ENCODE data around the gene TRIM17.

The TRIM17 gene

DNA sequence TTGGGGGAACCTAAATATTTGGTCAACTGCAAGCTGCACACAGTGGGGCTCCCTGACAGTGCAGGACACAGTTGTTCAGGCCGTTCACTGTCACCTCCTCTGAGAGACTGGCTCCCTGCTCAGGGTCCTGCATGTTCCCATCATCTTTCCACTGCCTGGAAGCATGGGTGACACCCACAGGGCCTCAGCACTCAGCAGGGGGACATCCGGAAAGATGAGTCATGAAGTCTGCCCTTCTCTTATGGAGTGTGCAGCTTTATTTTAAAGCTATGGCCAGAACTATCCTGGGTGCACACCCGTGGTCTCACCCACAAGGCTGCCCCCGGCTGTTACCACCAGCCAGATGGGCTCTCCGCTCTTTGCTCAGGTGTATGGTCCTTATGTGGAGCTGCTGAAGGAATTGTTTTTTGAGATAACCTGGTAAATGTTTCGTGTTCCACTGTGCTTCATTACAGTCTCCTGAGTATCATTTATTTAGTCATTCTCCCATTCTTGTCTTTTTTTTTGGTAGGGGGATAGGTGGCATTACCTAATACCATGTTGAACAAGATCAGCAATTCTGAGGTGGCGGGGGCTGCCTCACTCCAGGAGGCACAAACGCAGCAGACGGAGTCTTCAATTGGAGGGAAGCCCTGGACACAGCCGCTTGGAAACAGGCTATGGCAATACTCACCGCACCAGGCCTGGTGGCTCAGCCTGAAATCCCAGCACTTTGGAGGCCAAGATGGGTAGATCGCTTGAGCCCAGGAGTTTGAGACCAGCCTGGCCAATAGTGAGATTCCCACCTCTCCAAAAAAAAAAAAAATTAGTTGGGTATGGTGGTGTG lies 24.3 kb downstream of the TRIM17 start:
- H3K27me3 ChIP-seq (ENCODE audit: insufficient read depth, low read length, poor library complexity, severe bottlenecking) = no peaks in the 10 kb centered on the region
- no peak overlapping the region for H3K4me2 ChIP-seq (ENCODE audit: low read depth, low read length, poor library complexity, severe bottlenecking)
- peaks cover 44% of the 10 kb centered on the region; the same call in 1 of the 2 replicates for H3K36me3 ChIP-seq (ENCODE audit: insufficient read depth, low read length)
- TF ChIP-seq, protein P1, sequence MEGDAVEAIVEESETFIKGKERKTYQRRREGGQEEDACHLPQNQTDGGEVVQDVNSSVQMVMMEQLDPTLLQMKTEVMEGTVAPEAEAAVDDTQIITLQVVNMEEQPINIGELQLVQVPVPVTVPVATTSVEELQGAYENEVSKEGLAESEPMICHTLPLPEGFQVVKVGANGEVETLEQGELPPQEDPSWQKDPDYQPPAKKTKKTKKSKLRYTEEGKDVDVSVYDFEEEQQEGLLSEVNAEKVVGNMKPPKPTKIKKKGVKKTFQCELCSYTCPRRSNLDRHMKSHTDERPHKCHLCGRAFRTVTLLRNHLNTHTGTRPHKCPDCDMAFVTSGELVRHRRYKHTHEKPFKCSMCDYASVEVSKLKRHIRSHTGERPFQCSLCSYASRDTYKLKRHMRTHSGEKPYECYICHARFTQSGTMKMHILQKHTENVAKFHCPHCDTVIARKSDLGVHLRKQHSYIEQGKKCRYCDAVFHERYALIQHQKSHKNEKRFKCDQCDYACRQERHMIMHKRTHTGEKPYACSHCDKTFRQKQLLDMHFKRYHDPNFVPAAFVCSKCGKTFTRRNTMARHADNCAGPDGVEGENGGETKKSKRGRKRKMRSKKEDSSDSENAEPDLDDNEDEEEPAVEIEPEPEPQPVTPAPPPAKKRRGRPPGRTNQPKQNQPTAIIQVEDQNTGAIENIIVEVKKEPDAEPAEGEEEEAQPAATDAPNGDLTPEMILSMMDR (conservative IDR thresholded peaks at IDR 0.05; ENCODE audit: low read length) = no peak
- no peak for TF ChIP-seq EZH2phosphoT487 (IDR thresholded peaks at IDR 0.05; ENCODE audit: borderline replicate concordance)
- H3K9me2 ChIP-seq (replicated peaks; ENCODE audit: low read depth, low read length) = no peaks in the 10 kb centered on the region
- H3K4me1 ChIP-seq (ENCODE audit: insufficient read depth, low read length, poor library complexity, severe bottlenecking) = no peaks in the 10 kb centered on the region
- H4K20me1 ChIP-seq (ENCODE audit: insufficient read depth, low read length, poor library complexity, severe bottlenecking) = peaks cover 15% of the 10 kb centered on the region
- no peaks in the 10 kb centered on the region for H3F3A ChIP-seq (ENCODE audit: low read depth)
- no peaks in the 10 kb centered on the region for H3K79me2 ChIP-seq (ENCODE audit: insufficient read depth, low read length)
- no peaks in the 10 kb centered on the region for H3K9me3 ChIP-seq (ENCODE audit: insufficient read depth, low read depth, low read length)
- H2AFZ ChIP-seq (ENCODE audit: low read length) = no peak overlapping the region
- H3K9ac ChIP-seq (ENCODE audit: low read depth, low read length, poor library complexity, severe bottlenecking) = no peak overlapping the region
- H3K4me3 ChIP-seq (ENCODE audit: low read length, poor library complexity, severe bottlenecking) = no peak overlapping the region

DNA sequence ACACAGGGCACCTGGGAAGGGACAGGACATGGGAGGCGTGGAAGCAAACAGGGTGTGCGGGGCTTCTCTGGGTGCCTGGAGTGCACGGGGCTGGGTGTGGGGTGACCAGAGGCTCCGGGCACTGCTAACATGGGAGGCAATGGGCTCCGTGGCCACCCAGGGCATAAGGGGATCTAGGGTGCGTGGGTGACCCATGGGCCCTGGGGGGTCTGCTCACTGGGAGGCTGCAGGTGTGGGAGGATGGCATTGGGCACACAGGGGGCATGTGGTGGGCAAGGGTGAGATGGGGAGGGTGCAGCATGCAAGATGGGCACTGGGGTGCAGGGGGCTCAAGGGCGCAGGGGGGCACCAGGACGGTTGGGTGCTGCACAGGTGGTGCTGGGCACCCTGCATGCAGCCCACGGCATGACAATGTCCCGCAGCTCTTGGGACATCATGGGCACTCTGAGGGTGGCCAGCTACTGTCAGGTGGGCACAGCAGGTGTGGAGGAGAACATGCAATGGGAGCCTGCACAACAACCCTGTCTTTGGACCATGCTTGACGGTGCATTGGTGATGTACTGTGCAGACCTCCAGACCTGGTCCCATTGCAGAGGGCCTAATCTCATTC lies 25.1 kb downstream of the TRIM17 start:
- Histone ChIP-seq H3K9me2 (replicated peaks; ENCODE audit: low read depth, low read length) (no peaks in the 10 kb centered on the region), H2AFZ (ENCODE audit: low read length) (no peak overlapping the region), H3K4me3 (ENCODE audit: low read length, poor library complexity, severe bottlenecking) (no peak overlapping the region), H3K27me3 (ENCODE audit: insufficient read depth, low read length, poor library complexity, severe bottlenecking) (no peaks in the 10 kb centered on the region), H3K9me3 (ENCODE audit: insufficient read depth, low read depth, low read length) (no peaks in the 10 kb centered on the region), H3K36me3 (ENCODE audit: insufficient read depth, low read length) (peaks cover 36% of the 10 kb centered on the region; the same call in 1 of the 2 replicates), H3F3A (ENCODE audit: low read depth) (no peaks in the 10 kb centered on the region), H4K20me1 (ENCODE audit: insufficient read depth, low read length, poor library complexity, severe bottlenecking) (peaks cover 8% of the 10 kb centered on the region), H3K4me1 (ENCODE audit: insufficient read depth, low read length, poor library complexity, severe bottlenecking) (no peaks in the 10 kb centered on the region), H3K4me2 (ENCODE audit: low read depth, low read length, poor library complexity, severe bottlenecking) (no peak overlapping the region), H3K9ac (ENCODE audit: low read depth, low read length, poor library complexity, severe bottlenecking) (no peak overlapping the region), H3K79me2 (ENCODE audit: insufficient read depth, low read length) (no peaks in the 10 kb centered on the region)
- TF ChIP-seq, protein P1 (conservative IDR thresholded peaks at IDR 0.05; ENCODE audit: low read length) = no peak
- no peak for TF ChIP-seq EZH2phosphoT487 (IDR thresholded peaks at IDR 0.05; ENCODE audit: borderline replicate concordance)

DNA sequence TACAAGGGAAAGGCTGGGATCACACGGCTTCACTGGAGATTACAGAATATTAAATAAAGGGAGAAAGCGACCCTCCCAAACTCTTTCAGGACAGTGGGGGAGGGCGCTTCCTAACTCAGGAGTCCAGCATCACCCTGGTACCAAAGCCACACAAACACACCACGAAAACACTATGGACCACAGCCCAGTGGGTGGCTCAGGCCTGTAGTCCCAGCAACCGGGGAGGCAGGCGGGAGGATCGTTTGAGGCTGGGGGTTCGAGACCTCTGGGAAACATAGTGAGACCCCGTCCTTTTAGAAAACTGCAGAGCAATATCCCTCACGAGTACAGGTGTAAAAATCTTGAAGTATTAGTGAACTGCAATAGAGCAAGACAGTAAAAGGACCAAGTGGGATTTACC lies 26.0 kb downstream of the TRIM17 start:
- Histone ChIP-seq H3K9me2 (replicated peaks; ENCODE audit: low read depth, low read length) (no peaks in the 10 kb centered on the region), H3K4me3 (ENCODE audit: low read length, poor library complexity, severe bottlenecking) (no peak overlapping the region), H3K9ac (ENCODE audit: low read depth, low read length, poor library complexity, severe bottlenecking) (no peak overlapping the region), H3K79me2 (ENCODE audit: insufficient read depth, low read length) (no peaks in the 10 kb centered on the region), H3F3A (ENCODE audit: low read depth) (no peaks in the 10 kb centered on the region), H3K27me3 (ENCODE audit: insufficient read depth, low read length, poor library complexity, severe bottlenecking) (no peaks in the 10 kb centered on the region), H3K9me3 (ENCODE audit: insufficient read depth, low read depth, low read length) (no peaks in the 10 kb centered on the region), H3K4me1 (ENCODE audit: insufficient read depth, low read length, poor library complexity, severe bottlenecking) (no peaks in the 10 kb centered on the region), H4K20me1 (ENCODE audit: insufficient read depth, low read length, poor library complexity, severe bottlenecking) (peaks cover 8% of the 10 kb centered on the region), H2AFZ (ENCODE audit: low read length) (no peak overlapping the region), H3K4me2 (ENCODE audit: low read depth, low read length, poor library complexity, severe bottlenecking) (no peak overlapping the region), H3K36me3 (ENCODE audit: insufficient read depth, low read length) (peaks cover 27% of the 10 kb centered on the region; the same call in 1 of the 2 replicates)
- no peak for TF ChIP-seq EZH2phosphoT487 (IDR thresholded peaks at IDR 0.05; ENCODE audit: borderline replicate concordance)
- TF ChIP-seq, protein P1 (conservative IDR thresholded peaks at IDR 0.05; ENCODE audit: low read length) = no peak

Measured in Loucy (cell line).